Measurements from ENCODE around the gene PTOV1.

The PTOV1 gene

DNA sequence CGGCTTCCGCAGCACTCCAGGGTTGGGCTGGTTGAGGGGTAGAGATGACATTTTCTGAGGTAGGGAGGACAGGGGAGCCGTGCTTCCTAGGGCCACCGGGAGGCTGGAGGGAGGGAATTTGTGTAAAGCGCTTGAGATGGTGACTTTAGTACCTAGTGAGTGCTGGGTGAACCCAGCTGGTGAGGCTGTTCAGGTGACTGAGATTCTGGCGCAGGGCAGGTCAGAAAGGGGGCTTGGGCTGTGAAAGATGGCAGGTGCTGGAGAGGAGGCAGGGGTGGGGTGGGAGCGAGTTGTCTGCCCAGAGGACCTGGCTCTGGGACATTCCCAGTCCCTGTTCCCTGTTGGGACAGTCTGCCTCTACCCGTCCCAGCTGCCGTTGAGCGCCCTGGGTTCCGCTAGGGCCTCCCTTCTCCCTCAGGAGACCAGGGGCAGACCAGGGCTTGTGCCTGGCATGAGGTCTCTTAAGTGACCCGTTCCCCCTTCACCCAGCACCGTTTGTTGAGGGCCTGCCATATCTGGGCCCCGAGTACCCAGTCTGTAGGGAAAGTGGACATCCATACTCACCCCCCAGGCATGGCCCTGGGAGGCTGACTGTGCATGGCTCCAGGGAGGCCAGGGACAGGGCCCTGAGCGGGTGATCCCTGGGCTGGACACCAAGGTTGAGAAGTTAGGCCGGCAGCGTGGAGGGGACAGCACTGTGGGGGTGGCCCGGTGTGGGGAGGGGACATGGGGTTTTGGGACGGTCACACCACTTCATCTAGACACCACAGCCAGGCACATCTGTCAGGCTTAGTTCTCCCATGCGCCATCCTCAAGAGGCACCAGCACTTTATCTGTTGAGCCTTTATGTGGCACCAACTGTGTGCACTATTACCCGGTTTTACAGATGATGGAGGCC, 5.0 kb downstream of the PTOV1 start:
- H3K27me3 ChIP-seq (replicated peaks in 2 of 5; ENCODE audit: control insufficient read depth in 4 of 5, insufficient read depth in 5 of 5, low read length in 4 of 5), result no peaks in the 10 kb centered on the region
- H3K27ac ChIP-seq (ENCODE audit: insufficient read depth in 1 of 2, low read depth in 1 of 2, low read length in 2 of 2, poor library complexity in 1 of 2, severe bottlenecking in 2 of 2), result peak overlapping the region in 1 of 2 experiments; percentile 25
- no peak overlapping the region for H3K4me3 ChIP-seq (ENCODE audit: control insufficient read depth in 1 of 7, extremely low read depth in 1 of 7, insufficient read depth in 4 of 7, low read depth in 2 of 7, low read length in 6 of 7)
- no peaks in the 10 kb centered on the region for H3K9me3 ChIP-seq (ENCODE audit: control extremely low read depth in 1 of 5, control insufficient read depth in 4 of 5, insufficient read depth in 2 of 5, low read depth in 1 of 5, low read length in 4 of 5)
- ChIA-PET CTCF (interaction anchor here (0.8 kb wide), 1 partner anchor 37 kb away, joined by 3 read pairs; no protein-coding TSS in a partner anchor), POLR2A (no interaction called here)
- H3K36me3 ChIP-seq (ENCODE audit: control insufficient read depth in 4 of 4, insufficient read depth in 4 of 4, low read length in 3 of 4), result peaks cover 3 to 61% (median 43%) of the 10 kb centered on the region in 4 experiments
- H3K4me1 ChIP-seq (ENCODE audit: control extremely low read depth in 1 of 4, control insufficient read depth in 4 of 4, insufficient read depth in 4 of 4, low read length in 3 of 4), result peaks cover 4 to 17% (median 10%) of the 10 kb centered on the region in 4 experiments
- DNase-seq, result no peak
- WGBS (ENCODE audit: insufficient coverage), result 97% methylated on average over 17 of the region's 21 CpGs

DNA sequence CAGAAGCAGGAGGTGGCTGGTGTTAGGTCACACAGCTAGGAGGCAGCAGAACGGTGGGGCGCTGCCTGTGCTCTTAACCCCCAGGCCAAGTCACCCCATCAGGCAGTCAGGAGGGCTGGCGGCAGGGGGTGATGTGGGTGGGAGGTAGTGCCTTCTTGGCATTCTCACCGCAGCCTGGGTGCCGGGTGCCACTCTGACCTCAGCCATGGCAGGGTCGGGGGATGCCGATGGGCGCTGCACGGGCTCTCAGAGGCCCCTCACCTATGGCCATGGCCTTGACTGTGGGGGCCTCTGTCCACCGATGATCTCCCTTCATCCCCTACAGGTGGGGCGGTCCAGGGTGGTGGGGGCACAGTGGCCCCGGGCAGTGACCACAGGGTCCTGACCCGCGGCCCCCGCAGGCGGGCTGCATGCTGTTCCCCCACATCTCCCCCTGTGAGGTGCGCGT, 5.6 kb downstream of the PTOV1 start:
- CTCF ChIA-PET, result interaction anchor here (0.8 kb wide), 1 partner anchor 38 kb away, joined by 3 read pairs; no protein-coding TSS in a partner anchor
- no peak overlapping the region for H3K4me3 ChIP-seq (ENCODE audit: control insufficient read depth in 1 of 7, extremely low read depth in 1 of 7, insufficient read depth in 4 of 7, low read depth in 2 of 7, low read length in 6 of 7)
- peaks cover 4 to 17% (median 10%) of the 10 kb centered on the region in 4 experiments for H3K4me1 ChIP-seq (ENCODE audit: control extremely low read depth in 1 of 4, control insufficient read depth in 4 of 4, insufficient read depth in 4 of 4, low read length in 3 of 4)
- H3K27ac ChIP-seq (ENCODE audit: insufficient read depth in 1 of 2, low read depth in 1 of 2, low read length in 2 of 2, poor library complexity in 1 of 2, severe bottlenecking in 2 of 2), result peak overlapping the region in 1 of 2 experiments; percentile 25
- peaks cover 3 to 67% (median 49%) of the 10 kb centered on the region in 4 experiments for H3K36me3 ChIP-seq (ENCODE audit: control insufficient read depth in 4 of 4, insufficient read depth in 4 of 4, low read length in 3 of 4)
- DNase-seq, result no peak
- H3K27me3 ChIP-seq (replicated peaks in 2 of 5; ENCODE audit: control insufficient read depth in 4 of 5, insufficient read depth in 5 of 5, low read length in 4 of 5), result no peaks in the 10 kb centered on the region
- 92% methylated on average over 16 of the region's 18 CpGs for WGBS (ENCODE audit: insufficient coverage)
- POLR2A ChIA-PET, result no interaction called here
- H3K9me3 ChIP-seq (ENCODE audit: control extremely low read depth in 1 of 5, control insufficient read depth in 4 of 5, insufficient read depth in 2 of 5, low read depth in 1 of 5, low read length in 4 of 5), result no peaks in the 10 kb centered on the region

DNA sequence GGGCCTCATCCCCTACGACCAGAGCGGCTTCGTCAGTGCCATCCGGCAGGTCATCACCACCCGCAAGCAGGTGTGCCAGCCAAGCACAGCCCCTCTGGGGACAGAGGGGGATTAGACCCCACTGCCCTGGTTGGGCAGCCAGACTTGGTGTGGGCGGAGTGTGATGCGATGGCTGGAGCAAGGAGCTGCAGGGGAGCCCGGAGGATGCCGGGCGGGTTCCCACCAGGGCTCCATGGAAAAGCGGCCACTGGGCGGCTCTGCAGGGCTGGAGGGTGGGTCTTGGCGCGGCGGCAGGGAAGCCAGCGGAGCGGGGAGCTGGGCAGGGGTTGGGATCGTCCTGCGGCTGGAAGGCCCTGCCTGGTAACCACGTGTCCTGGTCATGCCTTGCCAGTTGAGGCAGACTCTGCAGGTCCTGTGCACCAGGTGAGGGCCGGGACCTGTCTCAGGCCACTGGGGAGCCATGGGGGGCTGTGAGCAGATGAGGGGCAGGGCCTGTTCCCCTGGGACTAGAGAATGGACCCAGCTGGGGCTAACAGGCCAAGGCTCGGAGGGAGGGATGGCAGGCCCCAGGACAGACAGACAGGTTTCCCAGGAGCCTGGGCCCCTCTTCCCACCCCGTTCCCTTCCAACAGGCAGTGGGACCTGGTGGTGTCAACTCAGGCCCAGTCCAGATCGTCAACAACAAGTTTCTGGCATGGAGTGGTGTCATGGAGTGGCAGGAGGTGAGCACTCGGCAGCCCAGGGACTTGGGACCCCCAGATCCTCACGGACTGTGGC, 6.3 kb downstream of the PTOV1 start:
- H3K36me3 ChIP-seq (ENCODE audit: control insufficient read depth in 4 of 4, insufficient read depth in 4 of 4, low read length in 3 of 4), result peaks cover 3 to 72% (median 52%) of the 10 kb centered on the region in 4 experiments
- ChIA-PET CTCF (interaction anchor here (0.8 to 1.0 kb wide), 2 partner anchors 12 to 39 kb away, joined by 3 read pairs; no protein-coding TSS in a partner anchor), POLR2A (no interaction called here)
- WGBS (ENCODE audit: insufficient coverage), result 97% methylated on average over 25 of the region's 26 CpGs
- H3K9me3 ChIP-seq (ENCODE audit: control extremely low read depth in 1 of 5, control insufficient read depth in 4 of 5, insufficient read depth in 2 of 5, low read depth in 1 of 5, low read length in 4 of 5), result no peaks in the 10 kb centered on the region
- DNase-seq, result no peak
- H3K4me1 ChIP-seq (ENCODE audit: control extremely low read depth in 1 of 4, control insufficient read depth in 4 of 4, insufficient read depth in 4 of 4, low read length in 3 of 4), result peaks cover 2 to 12% (median 6%) of the 10 kb centered on the region in 4 experiments
- no peak overlapping the region for H3K27ac ChIP-seq (ENCODE audit: insufficient read depth in 1 of 2, low read depth in 1 of 2, low read length in 2 of 2, poor library complexity in 1 of 2, severe bottlenecking in 2 of 2)
- no peak overlapping the region for H3K4me3 ChIP-seq (ENCODE audit: control insufficient read depth in 1 of 7, extremely low read depth in 1 of 7, insufficient read depth in 4 of 7, low read depth in 2 of 7, low read length in 6 of 7)
- H3K27me3 ChIP-seq (replicated peaks in 2 of 5; ENCODE audit: control insufficient read depth in 4 of 5, insufficient read depth in 5 of 5, low read length in 4 of 5), result no peaks in the 10 kb centered on the region

DNA sequence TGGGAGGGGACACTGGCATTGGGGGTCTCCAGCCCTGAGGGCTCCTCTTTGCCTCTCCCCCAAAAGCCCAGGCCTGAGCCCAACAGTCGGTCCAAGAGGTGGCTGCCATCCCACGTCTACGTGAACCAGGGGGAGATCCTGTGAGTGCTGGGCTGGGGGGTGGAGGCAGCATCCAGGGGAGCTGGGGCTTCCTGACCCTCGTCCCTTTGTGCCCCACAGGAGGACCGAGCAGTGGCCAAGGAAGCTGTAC, 6.8 kb downstream of the PTOV1 start:
- Histone ChIP-seq H3K27me3 (replicated peaks in 2 of 5; ENCODE audit: control insufficient read depth in 4 of 5, insufficient read depth in 5 of 5, low read length in 4 of 5) (no peaks in the 10 kb centered on the region), H3K9me3 (ENCODE audit: control extremely low read depth in 1 of 5, control insufficient read depth in 4 of 5, insufficient read depth in 2 of 5, low read depth in 1 of 5, low read length in 4 of 5) (no peaks in the 10 kb centered on the region), H3K27ac (ENCODE audit: insufficient read depth in 1 of 2, low read depth in 1 of 2, low read length in 2 of 2, poor library complexity in 1 of 2, severe bottlenecking in 2 of 2) (no peak overlapping the region), H3K4me1 (ENCODE audit: control extremely low read depth in 1 of 4, control insufficient read depth in 4 of 4, insufficient read depth in 4 of 4, low read length in 3 of 4) (peaks cover 0 to 7% (median under 1%) of the 10 kb centered on the region in 4 experiments), H3K36me3 (ENCODE audit: control insufficient read depth in 4 of 4, insufficient read depth in 4 of 4, low read length in 3 of 4) (peaks cover 3 to 77% (median 55%) of the 10 kb centered on the region in 4 experiments), H3K4me3 (ENCODE audit: control insufficient read depth in 1 of 7, extremely low read depth in 1 of 7, insufficient read depth in 4 of 7, low read depth in 2 of 7, low read length in 6 of 7) (no peak overlapping the region)
- ChIA-PET POLR2A (no interaction called here), CTCF (interaction anchor here (1.0 kb wide), 1 partner anchor 12 kb away, joined by 3 read pairs; no protein-coding TSS in a partner anchor)
- no peak for DNase-seq
- 94% methylated on average over 5 of the region's 5 CpGs for WGBS (ENCODE audit: insufficient coverage)

DNA sequence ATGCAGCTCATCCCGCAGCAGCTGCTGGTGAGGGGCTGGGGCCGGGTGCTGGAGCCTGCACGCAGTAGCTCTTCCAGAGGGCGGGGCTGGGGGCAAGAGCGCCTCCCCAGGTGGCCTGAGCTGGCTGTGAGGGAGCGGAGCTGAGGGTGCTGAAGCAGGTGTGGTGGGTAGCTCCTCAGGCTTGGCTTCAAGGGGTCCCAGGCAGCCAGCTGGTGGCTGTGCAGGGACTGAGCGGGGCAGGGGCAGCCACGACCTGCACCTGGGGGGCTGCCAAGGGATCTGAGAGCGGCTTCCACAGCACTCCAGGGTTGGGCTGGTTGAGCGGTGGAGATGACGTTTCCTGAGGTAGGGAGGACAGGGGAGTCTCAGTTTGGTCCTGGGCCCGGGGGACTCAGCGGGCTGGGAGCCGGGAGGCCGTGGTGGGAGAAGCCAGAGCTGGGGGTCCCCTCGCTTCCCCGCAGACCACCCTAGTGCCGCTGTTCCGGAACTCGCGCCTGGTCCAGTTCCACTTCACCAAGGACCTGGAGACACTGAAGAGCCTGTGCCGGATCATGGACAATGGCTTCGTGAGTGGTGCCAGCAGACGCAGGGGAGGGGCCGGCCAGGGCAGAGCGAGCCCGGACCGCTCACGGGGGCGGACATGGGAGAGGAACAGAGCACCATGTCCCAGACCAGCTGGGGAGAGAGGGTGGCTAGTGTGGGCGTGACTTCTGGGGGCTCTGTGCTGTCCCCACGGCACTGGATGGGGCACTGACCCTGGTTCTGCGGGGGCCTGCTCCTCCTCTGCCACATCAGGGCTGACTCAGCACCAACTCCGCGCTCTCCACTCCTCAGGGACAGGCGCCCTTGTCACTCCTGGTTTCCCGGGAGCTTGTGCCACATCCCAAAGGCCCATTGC, 7.4 kb downstream of the PTOV1 start:
- no peak overlapping the region for H3K27ac ChIP-seq (ENCODE audit: insufficient read depth in 1 of 2, low read depth in 1 of 2, low read length in 2 of 2, poor library complexity in 1 of 2, severe bottlenecking in 2 of 2)
- peaks cover 3 to 81% (median 60%) of the 10 kb centered on the region in 4 experiments for H3K36me3 ChIP-seq (ENCODE audit: control insufficient read depth in 4 of 4, insufficient read depth in 4 of 4, low read length in 3 of 4)
- no peaks in the 10 kb centered on the region for H3K27me3 ChIP-seq (replicated peaks in 2 of 5; ENCODE audit: control insufficient read depth in 4 of 5, insufficient read depth in 5 of 5, low read length in 4 of 5)
- WGBS (ENCODE audit: insufficient coverage), result 97% methylated on average over 37 of the region's 37 CpGs
- no peak for DNase-seq
- ChIA-PET CTCF (interaction anchor here (1.0 kb wide), 1 partner anchor 11 kb away, joined by 3 read pairs; no protein-coding TSS in a partner anchor), POLR2A (interaction anchor here (0.6 to 1.3 kb wide), 2 partner anchors 9 to 43 kb away, joined by 3 to 5 read pairs; partner anchors contain the start of gene PNKP)
- H3K9me3 ChIP-seq (ENCODE audit: control extremely low read depth in 1 of 5, control insufficient read depth in 4 of 5, insufficient read depth in 2 of 5, low read depth in 1 of 5, low read length in 4 of 5), result no peaks in the 10 kb centered on the region
- no peak overlapping the region for H3K4me3 ChIP-seq (ENCODE audit: control insufficient read depth in 1 of 7, extremely low read depth in 1 of 7, insufficient read depth in 4 of 7, low read depth in 2 of 7, low read length in 6 of 7)
- peaks cover 0 to 3% (median 0%) of the 10 kb centered on the region in 4 experiments for H3K4me1 ChIP-seq (ENCODE audit: control extremely low read depth in 1 of 4, control insufficient read depth in 4 of 4, insufficient read depth in 4 of 4, low read length in 3 of 4)

DNA sequence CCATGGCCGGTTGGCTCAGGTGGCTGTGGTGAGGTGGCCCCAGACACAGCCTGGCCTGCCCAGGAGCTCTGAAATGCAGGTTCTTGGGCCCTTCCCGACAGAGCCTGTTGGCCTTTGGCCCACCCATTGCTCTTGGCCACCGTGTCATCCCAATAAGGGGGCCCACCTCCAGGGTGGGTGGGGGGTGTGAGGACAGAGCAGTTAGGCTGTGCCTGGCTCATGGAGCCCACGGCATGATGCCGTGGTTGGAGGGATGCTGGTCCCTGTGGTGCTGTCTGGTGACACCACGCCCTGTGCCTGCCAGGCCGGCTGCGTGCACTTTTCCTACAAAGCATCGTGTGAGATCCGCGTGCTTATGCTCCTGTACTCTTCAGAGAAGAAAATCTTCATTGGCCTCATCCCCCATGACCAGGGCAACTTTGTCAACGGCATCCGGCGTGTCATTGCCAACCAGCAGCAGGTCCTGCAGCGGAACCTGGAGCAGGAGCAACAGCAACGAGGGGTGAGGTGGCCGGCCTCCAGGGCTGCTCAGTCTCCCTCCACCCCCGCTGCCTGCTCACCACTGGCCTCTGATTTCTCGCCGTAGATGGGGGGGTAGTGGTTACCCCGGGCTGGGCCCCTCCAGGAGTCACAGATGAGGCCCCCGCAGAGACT, 8.8 kb downstream of the PTOV1 start:
- Histone ChIP-seq H3K27me3 (replicated peaks in 2 of 5; ENCODE audit: control insufficient read depth in 4 of 5, insufficient read depth in 5 of 5, low read length in 4 of 5) (no peaks in the 10 kb centered on the region), H3K27ac (ENCODE audit: insufficient read depth in 1 of 2, low read depth in 1 of 2, low read length in 2 of 2, poor library complexity in 1 of 2, severe bottlenecking in 2 of 2) (no peak overlapping the region), H3K9me3 (ENCODE audit: control extremely low read depth in 1 of 5, control insufficient read depth in 4 of 5, insufficient read depth in 2 of 5, low read depth in 1 of 5, low read length in 4 of 5) (no peaks in the 10 kb centered on the region), H3K4me1 (ENCODE audit: control extremely low read depth in 1 of 4, control insufficient read depth in 4 of 4, insufficient read depth in 4 of 4, low read length in 3 of 4) (no peaks in the 10 kb centered on the region), H3K4me3 (ENCODE audit: control insufficient read depth in 1 of 7, extremely low read depth in 1 of 7, insufficient read depth in 4 of 7, low read depth in 2 of 7, low read length in 6 of 7) (no peak overlapping the region), H3K36me3 (ENCODE audit: control insufficient read depth in 4 of 4, insufficient read depth in 4 of 4, low read length in 3 of 4) (peaks cover 3 to 90% (median 70%) of the 10 kb centered on the region in 4 experiments)
- 92% methylated on average over 19 of the region's 22 CpGs for WGBS (ENCODE audit: insufficient coverage)
- CTCF ChIA-PET, result no interaction called here
- POLR2A ChIA-PET, result interaction anchor here (1.3 kb wide), 1 partner anchor 8 kb away, joined by 3 read pairs; the partner anchor contains the start of gene PNKP
- DNase-seq, result no peak

Measured in common myeloid progenitor, CD34-positive (primary cell).